ENCODE results near the gene SKI.

Gene SKI

DNA sequence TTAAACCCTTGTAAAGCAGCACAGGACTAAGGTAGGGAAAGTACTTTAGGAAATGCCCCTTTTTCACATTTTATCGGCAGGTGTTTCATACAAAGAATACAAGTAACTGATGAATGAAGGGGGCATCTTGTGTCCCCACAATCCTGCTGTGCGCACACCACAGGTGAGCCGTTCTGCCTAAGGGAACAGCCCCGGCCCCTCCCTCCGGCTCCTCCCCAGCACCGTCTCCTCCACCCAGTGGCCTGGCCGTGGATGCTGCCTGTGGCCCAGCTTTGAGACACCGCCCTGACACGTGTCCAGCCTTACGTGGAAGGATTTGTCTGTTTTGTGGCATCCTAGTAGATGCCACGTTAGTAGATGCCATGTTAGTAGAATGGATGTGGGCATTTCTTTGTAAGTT is 46.4 kb upstream of the SKI start:
- TF ChIP-seq MYC (IDR thresholded peaks at IDR 0.05; ENCODE audit: low read depth, low read length) (no peak), POLR2A (IDR thresholded peaks at IDR 0.05; ENCODE audit: extremely low read depth, insufficient read length) (no peak), MAX (IDR thresholded peaks at IDR 0.05; ENCODE audit: low read depth, low read length) (no peak)
- TF ChIP-seq, protein P1, sequence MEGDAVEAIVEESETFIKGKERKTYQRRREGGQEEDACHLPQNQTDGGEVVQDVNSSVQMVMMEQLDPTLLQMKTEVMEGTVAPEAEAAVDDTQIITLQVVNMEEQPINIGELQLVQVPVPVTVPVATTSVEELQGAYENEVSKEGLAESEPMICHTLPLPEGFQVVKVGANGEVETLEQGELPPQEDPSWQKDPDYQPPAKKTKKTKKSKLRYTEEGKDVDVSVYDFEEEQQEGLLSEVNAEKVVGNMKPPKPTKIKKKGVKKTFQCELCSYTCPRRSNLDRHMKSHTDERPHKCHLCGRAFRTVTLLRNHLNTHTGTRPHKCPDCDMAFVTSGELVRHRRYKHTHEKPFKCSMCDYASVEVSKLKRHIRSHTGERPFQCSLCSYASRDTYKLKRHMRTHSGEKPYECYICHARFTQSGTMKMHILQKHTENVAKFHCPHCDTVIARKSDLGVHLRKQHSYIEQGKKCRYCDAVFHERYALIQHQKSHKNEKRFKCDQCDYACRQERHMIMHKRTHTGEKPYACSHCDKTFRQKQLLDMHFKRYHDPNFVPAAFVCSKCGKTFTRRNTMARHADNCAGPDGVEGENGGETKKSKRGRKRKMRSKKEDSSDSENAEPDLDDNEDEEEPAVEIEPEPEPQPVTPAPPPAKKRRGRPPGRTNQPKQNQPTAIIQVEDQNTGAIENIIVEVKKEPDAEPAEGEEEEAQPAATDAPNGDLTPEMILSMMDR (IDR thresholded peaks at IDR 0.05; ENCODE audit: low read depth, low read length): no peak
- no peak overlapping the region for H3K4me3 ChIP-seq (ENCODE audit: low read depth, low read length)
- no peak for DNase-seq (ENCODE audit: low read depth)

DNA sequence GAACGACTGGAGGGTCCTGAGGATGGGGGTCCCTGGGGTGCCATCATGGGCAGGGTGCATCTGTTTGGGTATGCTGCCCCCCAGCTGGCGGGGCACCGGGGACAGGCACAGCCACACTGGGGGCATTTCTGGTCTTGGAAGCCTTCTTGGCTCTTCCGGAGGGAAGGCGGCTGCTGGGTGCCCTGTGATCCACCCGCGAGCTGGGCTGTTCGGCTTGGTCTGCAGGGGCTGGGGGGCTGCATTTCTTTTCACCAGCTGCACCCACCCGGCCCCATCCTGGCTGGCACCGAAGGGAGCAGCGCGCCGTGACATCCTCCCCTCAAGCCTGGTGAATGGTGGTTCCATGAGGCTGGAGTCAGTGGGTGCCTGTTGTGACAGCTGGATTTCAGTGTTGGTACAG is 45.7 kb upstream of the SKI start:
- no peak overlapping the region for H3K4me3 ChIP-seq (ENCODE audit: low read depth, low read length)
- no peak for TF ChIP-seq MYC (IDR thresholded peaks at IDR 0.05; ENCODE audit: low read depth, low read length)
- no peak for DNase-seq (ENCODE audit: low read depth)

- H3K4me3 ChIP-seq (ENCODE audit: low read depth, low read length): no peak overlapping the region
- no peak for DNase-seq (ENCODE audit: low read depth)
- no peak for TF ChIP-seq MYC (IDR thresholded peaks at IDR 0.05; ENCODE audit: low read depth, low read length)
- TF ChIP-seq POLR2A (IDR thresholded peaks at IDR 0.05; ENCODE audit: extremely low read depth, insufficient read length): no peak
- TF ChIP-seq, protein P1 (IDR thresholded peaks at IDR 0.05; ENCODE audit: low read depth, low read length): no peak
- TF ChIP-seq MAX (IDR thresholded peaks at IDR 0.05; ENCODE audit: low read depth, low read length): no peak
Observed at GRCh38 chr1:2183937-2184334, 44.2 kb upstream of the SKI start.

- no peak for DNase-seq (ENCODE audit: low read depth)
Observed at GRCh38 chr1:2184531-2184930, 43.6 kb upstream of the SKI start.

GRCh38 chr1:2184934-2185333 is 43.2 kb upstream of the SKI start:
- TF ChIP-seq POLR2A (IDR thresholded peaks at IDR 0.05; ENCODE audit: extremely low read depth, insufficient read length) (no peak), MAX (IDR thresholded peaks at IDR 0.05; ENCODE audit: low read depth, low read length) (no peak), MYC (IDR thresholded peaks at IDR 0.05; ENCODE audit: low read depth, low read length) (no peak)
- TF ChIP-seq, protein P1 (IDR thresholded peaks at IDR 0.05; ENCODE audit: low read depth, low read length): no peak
- H3K4me3 ChIP-seq (ENCODE audit: low read depth, low read length): no peak overlapping the region
- DNase-seq (ENCODE audit: low read depth): no peak

More at GRCh38 chr1:2184531-2184930, 43.6 kb upstream of the SKI start:
- TF ChIP-seq MAX (IDR thresholded peaks at IDR 0.05; ENCODE audit: low read depth, low read length) (no peak), POLR2A (IDR thresholded peaks at IDR 0.05; ENCODE audit: extremely low read depth, insufficient read length) (no peak), MYC (IDR thresholded peaks at IDR 0.05; ENCODE audit: low read depth, low read length) (no peak)
- TF ChIP-seq, protein P1 (IDR thresholded peaks at IDR 0.05; ENCODE audit: low read depth, low read length): no peak
- no peak overlapping the region for H3K4me3 ChIP-seq (ENCODE audit: low read depth, low read length)

DNA sequence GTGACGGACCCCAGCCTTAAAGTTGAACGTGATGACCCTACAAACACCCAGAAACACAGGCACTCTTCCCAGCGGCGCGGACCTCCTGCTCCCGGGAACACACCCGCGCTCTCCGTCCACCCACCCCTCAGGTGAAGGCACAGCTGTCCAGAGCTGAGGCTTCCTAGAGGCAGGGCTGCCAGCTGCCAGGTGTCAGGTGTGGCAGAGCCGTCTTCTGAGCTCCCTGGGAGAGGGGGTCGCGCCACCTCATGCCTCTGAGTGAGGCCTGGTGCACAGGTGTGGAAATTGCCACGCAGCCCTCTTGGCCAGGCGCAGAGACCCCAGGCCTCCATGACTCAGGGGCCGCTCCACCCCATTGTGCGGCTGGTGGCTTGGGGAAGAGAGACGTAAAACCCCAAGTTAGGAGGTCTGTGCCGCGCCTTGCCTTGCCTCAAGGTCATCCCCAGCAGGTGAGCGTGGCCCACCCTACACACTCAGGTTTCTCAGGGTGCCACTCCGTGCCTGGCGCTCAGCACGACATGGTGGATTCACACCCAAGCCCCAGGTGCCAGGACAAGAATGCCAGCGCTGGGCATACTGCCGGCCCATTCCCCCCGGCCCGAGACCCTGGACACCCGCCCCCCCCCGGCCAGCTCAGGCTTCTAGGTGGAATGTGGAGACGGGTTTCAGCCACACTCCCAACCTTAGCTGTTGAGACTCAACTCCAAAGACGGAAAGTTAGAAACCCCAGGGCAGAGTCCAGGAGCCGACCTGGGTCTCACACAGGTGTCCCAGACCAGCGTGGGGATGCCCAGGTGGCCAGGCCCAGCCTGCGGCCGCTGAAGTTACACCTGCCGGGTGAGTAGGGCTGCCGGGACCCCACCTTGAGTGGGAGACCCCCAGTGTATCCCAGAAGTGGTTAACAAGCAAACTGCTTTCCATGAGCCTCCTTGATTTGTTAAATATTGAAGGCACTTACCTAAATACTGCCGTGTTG is 42.0 kb upstream of the SKI start:
- no peak for DNase-seq (ENCODE audit: low read depth)
- no peak overlapping the region for H3K4me3 ChIP-seq (ENCODE audit: low read depth, low read length)
- TF ChIP-seq MYC (IDR thresholded peaks at IDR 0.05; ENCODE audit: low read depth, low read length) (no peak), POLR2A (IDR thresholded peaks at IDR 0.05; ENCODE audit: extremely low read depth, insufficient read length) (no peak), MAX (IDR thresholded peaks at IDR 0.05; ENCODE audit: low read depth, low read length) (no peak)
- TF ChIP-seq, protein P1 (IDR thresholded peaks at IDR 0.05; ENCODE audit: low read depth, low read length): no peak
